HG02981 (cell line): ENCODE measurements around the gene PDE6C.

Experiments
- ATAC-seq: cut with Tn5 transposase; IDR thresholded peaks from one replicate; pipeline ENCODE4 v1.9.1; 2021; ENCODE audit warnings: mild to moderate bottlenecking, moderate library complexity; ENCODE audit not compliant: unreplicated experiment

The PDE6C gene

DNA sequence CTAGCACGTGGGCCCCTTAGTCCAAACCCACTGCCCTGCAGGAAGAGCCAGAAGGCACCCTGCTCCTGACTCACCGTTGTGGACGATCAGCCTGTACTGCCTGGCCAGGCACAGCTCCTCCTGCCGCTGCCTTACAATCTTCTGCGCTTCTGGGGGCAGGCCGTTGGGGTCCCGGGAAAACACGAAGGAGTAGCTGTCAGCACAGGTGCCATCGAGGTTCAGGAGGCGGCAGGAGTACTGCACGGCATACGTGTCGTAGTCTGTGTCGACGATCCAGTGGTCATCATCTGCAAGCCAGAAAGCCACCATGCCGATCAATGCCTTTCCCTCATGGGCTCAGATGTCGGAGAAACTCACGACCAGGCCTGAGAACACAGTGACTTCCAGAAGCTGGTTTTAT is 18.6 kb upstream of the PDE6C start:
- no peak for ATAC-seq

DNA sequence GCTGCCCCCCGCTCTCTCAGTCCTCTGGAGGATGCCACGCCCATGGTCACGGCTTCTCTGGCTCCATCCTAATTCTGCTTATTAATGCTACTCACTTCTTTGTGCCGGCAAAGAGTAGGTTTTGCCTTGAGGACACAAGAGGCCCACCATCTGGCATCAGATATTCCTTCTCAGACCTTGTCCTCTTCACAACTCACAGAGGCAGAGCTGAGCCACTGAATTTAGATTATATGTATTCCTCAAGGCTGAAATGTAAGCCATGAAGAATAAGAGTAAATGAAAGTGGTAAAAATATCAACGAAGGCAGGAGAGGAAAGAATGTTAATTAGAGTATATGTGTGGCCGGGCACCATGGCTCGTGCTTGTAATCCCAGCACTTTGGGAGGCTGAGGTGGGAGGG is 17.8 kb upstream of the PDE6C start:
- ATAC-seq = no peak

DNA sequence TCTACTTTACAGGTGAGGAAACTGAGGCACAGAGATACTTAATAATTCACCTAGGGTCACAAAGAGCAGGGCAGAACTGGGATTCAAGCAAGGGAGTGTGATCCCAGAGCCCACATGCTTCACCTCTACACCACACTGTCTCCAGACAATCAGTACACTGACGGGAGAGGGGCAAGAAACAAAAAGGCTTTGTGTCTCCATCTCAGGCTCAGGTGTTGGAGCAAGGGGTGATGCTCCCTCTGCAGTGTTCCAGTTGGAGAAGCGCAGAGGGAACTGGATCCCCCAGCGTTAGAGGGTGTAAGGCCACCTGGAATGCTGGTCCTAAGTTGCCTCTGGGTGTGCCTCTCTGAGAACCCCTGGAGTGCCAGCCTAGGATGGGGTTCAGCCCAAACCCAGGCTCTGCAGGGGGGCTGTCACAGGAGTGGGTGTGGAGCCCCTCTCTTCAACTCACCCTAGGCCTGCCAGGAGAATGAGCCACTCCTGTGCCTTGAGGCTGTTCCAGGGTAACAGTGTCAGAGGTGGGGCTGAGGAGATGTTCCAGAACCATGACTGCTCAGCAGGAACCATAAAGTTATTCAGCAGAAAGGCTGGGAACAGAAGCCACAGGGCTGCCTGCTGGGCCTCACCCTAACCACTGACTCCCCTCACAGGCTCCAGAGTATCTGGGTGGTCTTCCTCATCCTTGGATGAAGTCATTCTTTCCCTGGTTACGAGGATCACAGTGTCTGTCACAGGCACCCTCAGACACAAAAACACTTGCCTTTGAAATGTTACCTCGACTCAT is 16.8 kb upstream of the PDE6C start:
- no peak for ATAC-seq

DNA sequence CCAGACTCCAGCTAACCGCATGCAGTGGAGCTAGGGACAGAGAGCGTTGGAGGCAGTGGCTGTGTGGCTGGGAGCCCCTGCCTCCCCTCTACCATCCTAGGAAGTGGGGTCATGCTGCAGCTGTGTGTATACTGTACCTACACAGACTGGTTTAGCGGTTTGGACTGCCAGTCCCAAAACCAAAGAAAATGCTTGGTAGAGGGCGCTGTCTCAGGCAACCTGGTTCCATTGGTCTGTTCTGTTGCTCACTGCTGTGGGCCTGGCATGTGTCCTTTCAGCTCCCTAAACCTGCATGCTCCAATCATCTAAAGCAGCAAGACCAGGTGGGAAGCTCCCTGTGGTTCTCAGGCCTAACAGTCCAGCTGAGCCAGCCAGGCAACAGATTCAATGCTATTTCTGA is 15.8 kb upstream of the PDE6C start:
- no peak for ATAC-seq

DNA sequence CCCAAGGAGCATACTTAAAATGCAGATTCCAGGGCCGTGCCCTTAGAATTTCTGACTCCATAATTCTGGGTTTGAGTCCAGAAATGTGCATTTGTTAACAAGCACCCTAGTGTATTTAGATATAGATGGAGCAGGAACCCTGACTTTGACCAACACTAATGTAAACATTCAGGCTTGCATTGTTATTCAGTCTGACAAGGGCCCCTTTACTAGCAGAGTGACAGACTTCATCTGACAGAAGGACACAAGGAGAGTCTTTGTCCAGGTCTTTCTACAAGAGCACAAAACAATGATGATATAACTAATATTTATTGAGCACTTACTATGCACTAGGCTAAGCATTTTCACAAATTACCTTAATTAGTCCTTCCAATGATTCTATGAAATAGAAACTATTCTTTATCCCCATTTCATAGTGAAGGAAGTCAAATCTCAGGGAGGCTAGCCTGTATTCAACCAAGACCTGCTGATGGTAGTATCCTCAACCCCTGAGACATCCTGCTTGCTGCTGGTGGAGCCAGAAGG is 15.2 kb upstream of the PDE6C start:
- no peak for ATAC-seq

DNA sequence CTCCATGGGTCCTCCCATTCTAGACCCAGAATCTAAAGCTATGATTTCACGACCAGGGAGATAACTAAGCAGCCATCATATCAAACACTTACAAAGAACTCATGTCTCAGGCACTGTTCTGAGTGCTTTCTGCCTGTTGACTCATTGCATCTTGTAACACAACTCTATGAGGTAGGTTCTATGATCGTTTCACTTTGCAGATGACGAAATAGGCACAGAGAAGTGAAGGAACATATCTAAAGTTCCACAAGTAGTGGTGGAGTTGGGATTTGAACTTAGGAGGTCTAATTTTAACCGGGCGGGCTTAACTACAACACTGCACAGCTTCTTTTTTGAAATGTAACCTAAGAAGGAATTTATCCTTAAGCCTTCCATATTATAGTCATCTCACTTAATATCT is 14.2 kb upstream of the PDE6C start:
- ATAC-seq = no peak

DNA sequence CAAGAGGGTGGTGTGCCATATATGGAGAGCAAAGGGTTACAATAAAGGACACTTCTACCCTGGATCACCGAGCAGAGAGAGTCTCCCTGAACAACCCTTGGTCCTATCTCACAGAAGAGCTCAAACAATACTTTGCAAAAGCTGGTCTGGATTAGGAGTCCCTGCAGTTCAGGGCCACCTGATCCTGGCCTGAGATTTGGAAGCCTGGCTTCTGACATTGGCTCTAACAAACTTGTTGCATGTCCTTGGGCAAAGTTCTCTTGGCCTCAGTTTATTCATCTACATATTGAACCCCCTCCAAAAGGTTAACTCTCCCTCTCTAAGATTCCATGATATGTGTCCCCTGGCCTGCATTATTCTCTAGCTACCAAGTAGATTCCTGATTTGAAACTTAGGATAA is 13.0 kb upstream of the PDE6C start:
- no peak for ATAC-seq

DNA sequence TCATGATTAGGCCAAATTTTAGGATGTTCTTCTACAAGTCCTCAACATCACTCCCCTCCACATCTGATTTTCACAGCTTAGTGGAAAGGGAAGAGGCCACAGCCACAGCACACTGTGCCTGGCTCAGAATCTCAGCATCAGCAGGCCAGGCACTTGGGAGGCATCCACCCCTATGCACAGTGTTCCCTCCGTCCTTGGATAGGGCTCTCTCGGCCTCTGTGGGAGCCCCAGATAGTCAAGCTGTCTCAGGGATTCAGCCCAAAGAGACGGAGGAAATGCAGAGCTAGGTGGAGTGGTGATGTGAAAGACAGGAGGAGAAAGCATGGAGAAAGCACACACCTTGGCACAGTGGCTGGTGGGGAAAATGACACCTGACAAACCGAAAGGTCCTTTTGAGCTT is 12.6 kb upstream of the PDE6C start:
- ATAC-seq = no peak

DNA sequence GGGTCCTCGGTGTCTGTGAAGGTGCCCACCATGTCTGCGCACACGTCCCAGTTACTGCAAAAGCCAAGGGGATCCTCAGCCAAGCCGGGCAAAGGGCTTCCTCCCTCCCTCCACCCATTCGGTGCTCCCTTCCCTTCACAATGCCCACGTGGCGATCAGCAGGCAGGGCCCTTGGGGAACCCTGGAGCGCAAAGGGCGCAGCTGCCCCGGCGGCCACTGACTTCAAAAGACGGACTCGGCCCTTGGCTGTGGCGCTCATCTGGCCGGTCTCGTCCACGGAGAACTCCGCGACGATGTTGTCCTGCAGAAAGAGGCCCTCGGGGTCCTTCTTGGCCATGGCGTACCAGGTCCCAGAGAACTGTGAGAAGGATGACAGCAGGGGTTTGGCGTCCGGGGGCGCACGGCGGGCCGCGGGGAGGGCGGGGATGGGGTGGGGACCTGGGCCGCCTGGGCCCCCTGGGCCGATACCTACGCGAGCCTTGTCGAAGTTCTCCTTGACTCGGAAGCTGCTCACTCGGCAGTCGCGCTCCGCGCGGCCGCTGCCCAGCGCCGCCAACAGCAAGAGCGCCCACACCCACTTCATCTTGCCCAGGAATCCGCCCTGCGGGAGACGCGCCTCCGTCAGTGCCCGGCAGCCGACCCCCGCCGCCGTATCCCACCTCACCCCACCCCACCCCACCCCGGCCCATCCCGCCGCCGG is 11.7 kb upstream of the PDE6C start:
- ATAC-seq = no peak

DNA sequence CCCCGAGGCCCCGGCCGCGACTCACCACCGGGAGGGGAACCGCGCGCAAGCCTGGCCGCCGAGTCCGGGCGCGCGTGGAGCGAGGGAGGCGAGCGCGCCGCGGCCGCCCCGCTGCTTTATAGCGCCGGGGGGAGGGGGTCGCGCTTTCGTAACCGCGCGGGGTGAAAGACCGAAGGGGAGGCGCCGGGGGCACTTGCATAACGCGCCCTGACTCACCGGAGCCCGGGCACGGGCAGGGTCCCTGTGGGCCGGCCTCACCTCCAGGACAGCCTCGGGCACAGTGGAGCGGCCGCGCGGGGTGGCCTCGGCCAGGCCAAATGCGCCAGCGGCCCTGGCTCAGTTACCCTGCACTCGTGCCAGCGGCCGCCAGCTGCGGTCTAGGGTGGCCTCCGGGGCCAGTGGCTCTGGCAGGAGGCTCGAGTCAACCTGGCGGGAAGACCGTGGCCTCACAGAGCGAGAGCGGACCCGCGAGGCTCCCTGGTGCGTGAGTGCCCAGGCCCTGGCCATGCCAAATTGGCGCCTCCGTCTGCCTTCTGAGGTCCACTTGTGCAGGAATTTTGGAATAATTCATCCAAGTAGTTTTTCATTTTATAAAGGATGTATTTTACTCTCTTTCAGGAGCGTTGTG is 11.1 kb upstream of the PDE6C start, which contains the start of gene RBP4:
TSS of gene RBP4 (minus strand) at position 90 of the 628 bp plus-strand sequence. CDS start 207 bp downstream, outside the sequence.
- ATAC-seq = no peak

DNA sequence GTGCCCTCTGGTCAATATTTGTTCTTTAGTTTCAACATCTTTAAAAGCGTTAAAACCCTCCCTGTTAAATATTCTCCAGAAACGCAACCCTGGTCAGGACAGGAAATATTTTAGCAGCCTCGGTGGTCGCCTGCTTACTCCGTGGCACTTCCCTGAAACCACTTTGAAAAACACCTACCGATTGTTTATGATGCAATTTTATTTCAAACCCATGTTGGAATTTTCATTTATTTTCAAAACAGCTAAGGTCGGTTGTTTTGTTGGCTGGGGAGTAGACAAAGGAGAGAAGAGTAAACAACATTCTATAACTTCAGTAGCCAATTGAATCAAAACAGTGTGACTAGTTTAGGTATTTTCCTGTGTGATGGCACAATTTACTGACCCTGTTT is 10.6 kb upstream of the PDE6C start:
- no peak for ATAC-seq

DNA sequence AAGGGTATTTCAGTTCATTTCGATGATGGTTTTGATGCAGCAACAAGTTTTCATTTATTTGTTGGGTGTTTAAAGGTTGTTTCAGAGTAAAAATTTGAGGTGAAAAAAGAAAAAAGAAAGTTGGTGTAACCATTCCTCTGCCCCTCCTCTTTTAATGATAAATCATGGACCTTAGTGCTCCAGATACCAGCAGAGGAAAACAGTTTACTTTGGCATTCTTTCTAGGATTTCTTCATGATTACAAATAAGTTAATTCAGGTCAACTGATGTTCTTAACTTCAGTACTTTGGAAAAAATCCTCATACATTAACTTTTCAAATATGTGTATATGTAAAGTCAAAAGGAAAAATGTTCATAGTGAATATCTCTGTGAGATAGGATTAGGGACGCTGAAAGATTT is 9.3 kb upstream of the PDE6C start:
- no peak for ATAC-seq

DNA sequence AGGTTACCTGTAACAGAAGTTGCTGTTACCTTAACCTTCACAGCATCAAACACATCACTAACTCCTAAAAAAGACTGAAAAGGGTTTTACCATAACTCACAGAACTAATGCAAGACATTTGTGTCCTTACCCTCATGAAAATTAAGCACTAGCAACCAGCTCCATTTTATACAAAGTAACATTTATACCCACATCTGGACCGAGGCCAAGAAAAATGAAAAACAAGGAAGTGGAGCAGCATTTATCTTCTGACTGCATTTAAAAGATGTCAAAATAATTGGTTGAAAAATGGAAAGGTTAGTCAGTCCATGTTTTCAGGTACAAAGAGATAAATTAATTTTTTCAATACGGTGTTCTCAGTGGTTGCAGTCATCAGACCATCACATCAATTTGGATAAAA is 8.2 kb upstream of the PDE6C start:
- ATAC-seq = no peak

DNA sequence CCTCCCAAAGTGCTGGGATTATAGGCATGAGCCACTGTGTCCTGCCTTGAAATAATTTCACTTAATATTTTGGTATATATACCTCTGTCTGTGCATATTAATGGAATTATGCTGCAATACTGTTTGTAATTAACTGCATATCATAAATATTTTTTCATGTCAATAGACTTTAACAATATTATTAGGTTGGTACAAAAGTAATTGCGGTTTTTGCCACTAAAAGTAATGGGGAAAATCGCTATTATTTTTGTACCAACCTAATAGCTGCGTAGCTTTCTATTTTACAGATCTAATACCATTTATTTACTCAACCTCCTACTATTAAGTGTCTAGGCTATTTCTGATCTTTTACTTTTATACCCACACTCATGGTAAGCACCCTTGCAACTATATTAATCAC is 3.9 kb upstream of the PDE6C start:
- ATAC-seq = no peak

DNA sequence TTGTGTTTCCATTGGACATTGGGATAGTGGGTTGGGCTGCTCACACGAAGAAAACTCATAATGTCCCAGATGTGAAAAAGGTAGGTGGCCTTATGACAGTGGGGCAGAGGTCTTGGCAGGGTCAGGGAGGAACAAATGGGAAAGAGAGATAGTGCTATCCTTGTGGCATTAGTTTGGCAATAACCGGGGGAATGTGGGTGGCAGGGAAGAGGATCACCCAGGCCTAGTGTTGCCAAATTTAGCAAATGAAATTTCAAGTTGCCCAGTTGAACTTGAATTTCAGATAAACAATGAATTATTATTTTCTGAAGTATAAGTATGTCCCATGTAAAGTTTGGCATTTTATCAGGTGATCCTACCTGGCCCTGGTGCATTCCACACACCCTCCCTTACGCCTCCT is 789 bp downstream of the PDE6C start:
- no peak for ATAC-seq

DNA sequence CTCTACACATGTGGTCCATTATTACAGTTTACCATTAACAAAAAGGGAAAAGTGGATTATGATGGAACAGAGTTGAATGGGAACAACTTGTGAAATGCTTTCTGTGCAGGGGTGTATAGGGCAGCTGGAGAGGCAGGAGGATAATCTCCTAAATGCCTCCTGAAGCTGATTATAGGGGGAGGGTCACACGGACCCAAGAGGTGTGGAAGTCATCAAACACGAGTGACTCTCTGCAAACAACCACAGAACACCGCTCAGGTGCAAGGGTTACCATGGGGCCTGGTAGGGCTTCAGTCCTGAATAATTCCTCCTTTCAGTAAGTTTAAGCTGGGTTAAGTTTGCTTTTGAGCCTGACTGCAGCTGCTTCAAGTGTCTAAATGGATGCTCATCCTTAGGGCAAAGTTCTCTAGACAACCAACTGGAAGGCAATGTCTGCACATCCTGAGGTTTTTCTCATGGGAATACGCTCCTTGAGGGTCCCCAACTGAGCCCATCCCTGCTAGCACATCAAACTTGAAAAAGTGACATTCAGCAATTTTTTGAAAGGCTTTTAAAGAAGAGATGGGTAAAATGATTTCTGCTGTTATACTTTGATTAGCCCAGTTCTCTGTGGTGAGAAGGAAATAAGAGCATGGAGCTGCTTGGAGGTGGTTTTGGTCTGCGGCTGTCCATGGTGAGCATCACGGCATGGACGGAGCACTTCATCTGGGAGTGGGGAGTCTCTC is 1.9 kb downstream of the PDE6C start:
- ATAC-seq = no peak

DNA sequence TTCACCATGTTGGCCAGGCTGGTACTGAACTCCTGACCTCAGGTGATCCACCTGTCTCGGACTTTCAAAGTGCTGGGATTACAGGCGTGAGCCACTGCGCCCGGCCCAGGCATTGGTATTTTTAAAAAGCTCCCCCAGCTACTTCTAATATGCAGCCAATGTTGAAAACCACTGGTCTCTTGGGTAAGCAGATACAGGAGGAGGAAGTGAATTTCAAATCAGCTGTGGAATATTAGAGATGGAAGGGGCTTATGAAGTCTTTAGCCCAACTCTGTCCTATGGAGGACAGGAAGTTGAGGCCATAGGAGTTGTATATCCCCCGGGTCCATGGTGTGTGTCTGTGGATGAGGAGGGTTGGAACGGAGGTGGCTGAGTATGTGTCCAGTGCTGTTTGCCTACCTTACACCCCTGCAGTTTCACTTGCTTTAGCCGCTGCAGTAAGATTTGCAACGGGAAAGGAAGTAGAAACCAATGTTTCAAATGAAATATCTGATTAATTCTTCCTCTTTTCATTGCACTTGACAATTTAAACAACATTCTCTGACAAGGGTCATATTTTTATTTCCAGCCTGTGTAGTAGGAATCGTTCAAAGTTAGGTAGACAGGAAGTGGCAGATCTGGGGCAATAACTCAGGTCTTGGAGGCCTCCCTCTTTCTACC is 3.4 kb downstream of the PDE6C start:
- no peak for ATAC-seq

DNA sequence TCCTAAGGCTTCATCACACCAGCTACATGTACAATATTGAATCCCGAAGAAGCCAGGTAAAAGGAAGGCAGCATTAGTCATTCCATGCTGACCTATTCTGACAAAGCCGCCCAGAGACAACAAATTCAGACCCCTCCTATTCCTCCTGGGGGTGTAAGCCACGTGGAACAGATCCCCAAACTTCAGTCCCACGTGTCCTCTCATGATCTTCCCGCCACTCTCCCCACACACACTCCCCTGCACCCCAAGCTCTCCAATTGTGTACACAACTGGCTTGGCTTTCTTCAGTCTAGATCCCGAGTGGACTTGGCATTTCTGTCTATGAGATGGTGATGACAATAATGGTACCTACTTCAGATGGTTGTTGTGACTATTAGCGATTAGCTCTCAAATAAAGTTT is 8.6 kb downstream of the PDE6C start:
- no peak for ATAC-seq

DNA sequence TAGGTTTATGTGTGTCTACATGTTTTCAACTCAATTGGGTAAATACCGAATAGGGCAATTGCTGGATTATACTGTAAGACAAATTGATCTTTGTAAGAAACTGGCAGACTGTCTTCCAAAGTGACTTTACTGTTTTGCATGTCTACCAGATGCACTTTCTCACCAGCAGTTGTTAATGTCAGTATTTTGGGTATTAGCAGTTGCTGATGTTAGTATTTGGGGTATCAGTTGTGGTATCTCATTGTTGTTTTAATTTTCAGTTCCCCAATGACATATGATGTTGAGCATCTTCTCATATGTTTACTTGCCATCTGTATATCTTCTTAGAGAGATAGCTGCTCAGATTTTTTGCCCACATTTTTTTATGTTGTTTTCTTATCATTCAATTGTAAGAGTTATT is 10.6 kb downstream of the PDE6C start:
- no peak for ATAC-seq

DNA sequence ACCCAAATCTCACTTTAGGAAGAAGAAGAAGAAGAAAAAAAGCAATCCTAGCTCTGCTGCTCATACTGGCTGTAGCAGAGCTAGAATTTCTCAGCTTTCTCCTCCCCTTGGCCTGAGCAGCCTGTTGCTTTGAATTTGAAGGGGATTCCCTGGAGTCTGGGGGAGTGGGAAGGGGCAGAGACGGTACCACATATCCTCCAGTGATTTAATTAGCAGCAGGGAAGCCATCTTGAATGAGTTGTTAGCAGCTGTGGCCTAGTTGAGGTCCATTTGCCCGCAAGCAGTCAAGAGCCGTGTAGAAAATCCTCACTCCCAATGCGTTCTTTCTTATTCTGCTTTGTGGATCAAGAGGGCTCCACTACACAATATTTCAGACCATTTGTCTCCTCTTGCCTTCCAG is 16.5 kb downstream of the PDE6C start:
- no peak for ATAC-seq
